Stomach (tissue), 4 donors: Measurements from ENCODE around the gene CABLES1.

ENCODE experiments used
- EP300 ChIP-seq: sonication (generic); formaldehyde crosslinking; IDR thresholded peaks from one replicate; pipeline ENCODE4 v1.6.1; 2017; ENCODE audit warnings: antibody characterized with exemption
- POLR2A ChIP-seq, 4 donors: fragments of 450-650 bp; IDR thresholded peaks; one replicate each; pipeline ENCODE4 v1.6.1; 2016; ENCODE audit warnings: antibody characterized with exemption in 4 of 4, control low read depth in 2 of 4, mild to moderate bottlenecking in 1 of 4, moderate library complexity in 1 of 4
- POLR2AphosphoS5 ChIP-seq, 3 donors: sonication (generic); formaldehyde crosslinking; IDR thresholded peaks; one replicate each; pipeline ENCODE4 v1.6.1; 2016; ENCODE audit warnings: antibody characterized with exemption in 3 of 3
- TF ChIP-seq, protein P1 (sequence below), 7 experiments: fragments of 450-650 bp in 4 of 7; fragments of 200-600 bp in 3 of 7; sonication (generic) in 3 of 7; IDR thresholded peaks; one replicate each; pipeline ENCODE4 v1.5.1; 2016 to 2019; ENCODE audit warnings: antibody characterized with exemption in 7 of 7, control low read depth in 2 of 7, mild to moderate bottlenecking in 1 of 7

DNA sequence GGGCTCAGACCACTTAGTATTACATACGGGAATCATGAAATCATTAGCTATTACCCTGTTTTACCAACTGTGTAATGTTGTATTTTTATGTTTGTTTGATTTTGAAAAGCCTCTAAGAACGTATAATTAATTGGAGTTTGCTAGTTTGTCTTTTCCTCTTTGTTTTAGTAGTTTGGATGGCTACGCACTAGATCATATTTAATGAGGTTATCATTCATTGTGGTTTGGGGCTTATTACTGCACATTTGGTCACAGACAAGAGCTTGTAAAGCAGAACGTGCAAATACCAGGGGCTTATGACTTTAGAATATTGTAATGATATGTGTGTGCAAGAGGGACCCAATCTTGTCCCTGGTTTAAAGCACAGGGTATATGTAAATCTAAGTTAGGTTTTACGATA is 10.3 kb downstream of the CABLES1 start:
- TF ChIP-seq EP300 (no peak), POLR2A (IDR thresholded peaks at IDR 0.05) (no peak), POLR2AphosphoS5 (IDR thresholded peaks at IDR 0.05) (no peak)
- TF ChIP-seq, protein P1, sequence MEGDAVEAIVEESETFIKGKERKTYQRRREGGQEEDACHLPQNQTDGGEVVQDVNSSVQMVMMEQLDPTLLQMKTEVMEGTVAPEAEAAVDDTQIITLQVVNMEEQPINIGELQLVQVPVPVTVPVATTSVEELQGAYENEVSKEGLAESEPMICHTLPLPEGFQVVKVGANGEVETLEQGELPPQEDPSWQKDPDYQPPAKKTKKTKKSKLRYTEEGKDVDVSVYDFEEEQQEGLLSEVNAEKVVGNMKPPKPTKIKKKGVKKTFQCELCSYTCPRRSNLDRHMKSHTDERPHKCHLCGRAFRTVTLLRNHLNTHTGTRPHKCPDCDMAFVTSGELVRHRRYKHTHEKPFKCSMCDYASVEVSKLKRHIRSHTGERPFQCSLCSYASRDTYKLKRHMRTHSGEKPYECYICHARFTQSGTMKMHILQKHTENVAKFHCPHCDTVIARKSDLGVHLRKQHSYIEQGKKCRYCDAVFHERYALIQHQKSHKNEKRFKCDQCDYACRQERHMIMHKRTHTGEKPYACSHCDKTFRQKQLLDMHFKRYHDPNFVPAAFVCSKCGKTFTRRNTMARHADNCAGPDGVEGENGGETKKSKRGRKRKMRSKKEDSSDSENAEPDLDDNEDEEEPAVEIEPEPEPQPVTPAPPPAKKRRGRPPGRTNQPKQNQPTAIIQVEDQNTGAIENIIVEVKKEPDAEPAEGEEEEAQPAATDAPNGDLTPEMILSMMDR (IDR thresholded peaks at IDR 0.05) = no peak
